ENCODE results near the gene NSA2. TPM values are rescaled to one million over a fixed set of nuclear protein-coding genes. Genes with fewer than 3 reads are reported as not detected.

Gene NSA2
- total RNA-seq, 1 experiment from 2014 or later: 190 TPM

- CTCF ChIA-PET: no interaction called here
- peaks cover 70% of the 10 kb centered on the region for H3K4me1 ChIP-seq
Observed at GRCh38 chr5:74761241-74761640, 5.8 kb upstream of the NSA2 start.

GRCh38 chr5:74762599-74762998 is 4.5 kb upstream of the NSA2 start:
- Mint-ChIP-seq H3K4me3 (ENCODE audit: unreplicated experiment) (no peak overlapping the region), H3K4me1 (ENCODE audit: low read depth, unreplicated experiment) (peaks cover 31% of the 10 kb centered on the region), H3K27ac (ENCODE audit: unreplicated experiment) (peak overlapping the region; percentile 44), H3K36me3 (ENCODE audit: insufficient read depth, unreplicated experiment) (peaks cover 39% of the 10 kb centered on the region), H3K9me3 (ENCODE audit: unreplicated experiment) (no peaks in the 10 kb centered on the region), H3K27me3 (ENCODE audit: insufficient read depth, unreplicated experiment) (no peaks in the 10 kb centered on the region)
- H3K9me3 ChIP-seq: no peaks in the 10 kb centered on the region
- H3K36me3 ChIP-seq (ENCODE audit: control insufficient read depth, insufficient read depth, low read length): no peaks in the 10 kb centered on the region; the same call in none of the 2 replicates
- BruUV-seq (replicated peaks): no TSS peak
- ChIA-PET CTCF (no interaction called here), POLR2A (interaction anchor here (0.5 to 0.6 kb wide), 2 partner anchors 190 to 207 kb away, joined by 5 to 7 read pairs; no protein-coding TSS in a partner anchor)
- H3K4me1 ChIP-seq: peaks cover 70% of the 10 kb centered on the region
- no peak for DNase-seq
- no peaks in the 10 kb centered on the region for H3K27me3 ChIP-seq (replicated peaks; ENCODE audit: control insufficient read depth, insufficient read depth, low read length)
- H3K4me3 ChIP-seq (ENCODE audit: low read depth, low read length): no peak overlapping the region
- TF ChIP-seq CTCF (IDR thresholded peaks at IDR 0.05; ENCODE audit: insufficient read depth in 1 of 2, low read depth in 1 of 2, low read length in 1 of 2, severe bottlenecking in 1 of 2, unreplicated experiment in 1 of 2): no peak
- intact Hi-C loops (cut with micrococcal nuclease; ENCODE audit: unreplicated experiment): no loop called here

More at GRCh38 chr5:74761241-74761640, 5.8 kb upstream of the NSA2 start:
- Mint-ChIP-seq H3K9me3 (ENCODE audit: unreplicated experiment) (no peaks in the 10 kb centered on the region), H3K36me3 (ENCODE audit: insufficient read depth, unreplicated experiment) (peaks cover 40% of the 10 kb centered on the region), H3K4me1 (ENCODE audit: low read depth, unreplicated experiment) (peaks cover 31% of the 10 kb centered on the region), H3K27ac (ENCODE audit: unreplicated experiment) (no peak overlapping the region), H3K27me3 (ENCODE audit: insufficient read depth, unreplicated experiment) (no peaks in the 10 kb centered on the region), H3K4me3 (ENCODE audit: unreplicated experiment) (no peak overlapping the region)
- no peak for DNase-seq
- H3K27me3 ChIP-seq (replicated peaks; ENCODE audit: control insufficient read depth, insufficient read depth, low read length): no peaks in the 10 kb centered on the region
- no TSS peak for BruUV-seq (replicated peaks)
- intact Hi-C loops (cut with micrococcal nuclease; ENCODE audit: unreplicated experiment): no loop called here
- no peak for TF ChIP-seq CTCF (IDR thresholded peaks at IDR 0.05; ENCODE audit: insufficient read depth in 1 of 2, low read depth in 1 of 2, low read length in 1 of 2, severe bottlenecking in 1 of 2, unreplicated experiment in 1 of 2)
- POLR2A ChIA-PET: no interaction called here
- no peak overlapping the region for H3K4me3 ChIP-seq (ENCODE audit: low read depth, low read length)
- no peaks in the 10 kb centered on the region; the same call in none of the 2 replicates for H3K9me3 ChIP-seq
- peaks cover under 1% of the 10 kb centered on the region for H3K36me3 ChIP-seq (ENCODE audit: control insufficient read depth, insufficient read depth, low read length)

GRCh38 chr5:74763504-74763903 is 3.5 kb upstream of the NSA2 start:
- Mint-ChIP-seq H3K4me1 (ENCODE audit: low read depth, unreplicated experiment) (peaks cover 31% of the 10 kb centered on the region), H3K36me3 (ENCODE audit: insufficient read depth, unreplicated experiment) (peaks cover 40% of the 10 kb centered on the region), H3K27ac (ENCODE audit: unreplicated experiment) (no peak overlapping the region), H3K4me3 (ENCODE audit: unreplicated experiment) (no peak overlapping the region), H3K27me3 (ENCODE audit: insufficient read depth, unreplicated experiment) (no peaks in the 10 kb centered on the region), H3K9me3 (ENCODE audit: unreplicated experiment) (no peaks in the 10 kb centered on the region)
- H3K4me1 ChIP-seq: peaks cover 61% of the 10 kb centered on the region
- H3K4me3 ChIP-seq (ENCODE audit: low read depth, low read length): no peak overlapping the region
- H3K36me3 ChIP-seq (ENCODE audit: control insufficient read depth, insufficient read depth, low read length): no peaks in the 10 kb centered on the region; the same call in 1 of the 2 replicates
- POLR2A ChIA-PET: interaction anchor here (0.5 kb wide), 1 partner anchor 189 kb away, joined by 7 read pairs; no protein-coding TSS in a partner anchor
- BruUV-seq (replicated peaks): no TSS peak
- H3K9me3 ChIP-seq: no peaks in the 10 kb centered on the region
- H3K27me3 ChIP-seq (replicated peaks; ENCODE audit: control insufficient read depth, insufficient read depth, low read length): no peaks in the 10 kb centered on the region
- DNase-seq: no peak
- intact Hi-C loops (cut with micrococcal nuclease; ENCODE audit: unreplicated experiment): no loop called here
- CTCF ChIA-PET: no interaction called here
- no peak for TF ChIP-seq CTCF (IDR thresholded peaks at IDR 0.05; ENCODE audit: insufficient read depth in 1 of 2, low read depth in 1 of 2, low read length in 1 of 2, severe bottlenecking in 1 of 2, unreplicated experiment in 1 of 2)

All from Caco-2 (cell line).